Activated CD4-positive, CD25-positive, alpha-beta regulatory T cell (primary cell): ENCODE measurements around the gene CACNA1B.
"Not testable (repeated sequence)": the region's sequence is repeated elsewhere in the genome, so short reads cannot be mapped to it uniquely, and the experiment has no call there.

ENCODE experiments used
- DNase-seq, 4 experiments: peaks; one replicate each; lab custom pipeline; 2025; lab: John Stamatoyannopoulos, UW

CACNA1B gene

GRCh38 chr9:138099803-138100598 is 222.4 kb downstream of the CACNA1B start:
- DNase-seq = no peak

GRCh38 chr9:138100711-138101350 is 223.2 kb downstream of the CACNA1B start:
- DNase-seq = no peak

- DNase-seq = no peak
Observed at GRCh38 chr9:138101444-138102234, 224.1 kb downstream of the CACNA1B start.

GRCh38 chr9:138102246-138103051 is 224.9 kb downstream of the CACNA1B start:
- no peak for DNase-seq

- no peak for DNase-seq
Observed at GRCh38 chr9:138103111-138103848, 225.7 kb downstream of the CACNA1B start.

- no peak for DNase-seq
Observed at GRCh38 chr9:138103849-138104206, 226.2 kb downstream of the CACNA1B start.

- no peak for DNase-seq
Observed at GRCh38 chr9:138104251-138105122, 226.9 kb downstream of the CACNA1B start.

GRCh38 chr9:138105123-138105415 is 227.5 kb downstream of the CACNA1B start:
- DNase-seq = no peak

GRCh38 chr9:138105561-138106505 is 228.3 kb downstream of the CACNA1B start:
- DNase-seq = no peak

- not testable (repeated sequence) for DNase-seq
Observed at GRCh38 chr9:138107039-138107438, 229.5 kb downstream of the CACNA1B start.

- DNase-seq = no peak
Observed at GRCh38 chr9:138111607-138112006, 234.0 kb downstream of the CACNA1B start.

- DNase-seq = no peak
Observed at GRCh38 chr9:138112090-138112748, 234.6 kb downstream of the CACNA1B start.

GRCh38 chr9:138112791-138113600 is 235.4 kb downstream of the CACNA1B start:
- DNase-seq = no peak

GRCh38 chr9:138113701-138114325 is 236.2 kb downstream of the CACNA1B start:
- not testable (repeated sequence) for DNase-seq

GRCh38 chr9:138114501-138115245 is 237.1 kb downstream of the CACNA1B start:
- DNase-seq = no peak

- DNase-seq = no peak
Observed at GRCh38 chr9:138115506-138115905, 237.9 kb downstream of the CACNA1B start.

GRCh38 chr9:138116521-138116920 is 238.9 kb downstream of the CACNA1B start:
- no peak for DNase-seq
